H1 (cell line): ENCODE data around the gene CFAP210. TPM values are rescaled to one million over a fixed set of nuclear protein-coding genes. Genes with fewer than 3 reads are reported as not detected.

Experiments used
- CTCF ChIA-PET: fragments of 300-600 bp; sonication (Branson Sonifier 250); formaldehyde crosslinking; loops from one replicate; lab custom pipeline; 2021; ENCODE audit not compliant: partially characterized antibody; lab: Charles Lee
- POLR2A ChIA-PET: fragments of 300-600 bp; sonication (Branson Sonifier 250); formaldehyde crosslinking; loops from one replicate; lab custom pipeline; 2021; ENCODE audit warnings: inconsistent platforms; ENCODE audit not compliant: partially characterized antibody; lab: Charles Lee
- DNase-seq, 2 experiments: peaks; one replicate each; pipeline versions ENCODE4 v3.0.0 to v3.0.0-alpha.2; 2010 to 2022; ENCODE audit warnings: low spot score in 2 of 2, low read depth in 1 of 2, mixed read lengths in 1 of 2
- FAIRE-seq: peaks from 2 replicates; lab custom pipeline; 2011; peaks lifted over from hg19 to GRCh38; lab: Jason Lieb, UNC
- H2AFZ ChIP-seq: 2 replicates; pipeline ENCODE4 v1.8.1; 2012; ENCODE audit warnings: low read length, inconsistent platforms
- H2AK5ac ChIP-seq: 2 replicates; pipeline ENCODE4 v1.6.1; 2013; ENCODE audit warnings: low read depth, low read length
- H2BK120ac ChIP-seq: replicated peaks from 2 replicates; pipeline ENCODE3; 2013; ENCODE audit warnings: low read depth, low read length, inconsistent platforms
- H2BK12ac ChIP-seq: 2 replicates; pipeline ENCODE4 v1.6.1; 2013; ENCODE audit warnings: low read depth, low read length
- H2BK15ac ChIP-seq: 2 replicates; pipeline ENCODE4 v1.6.1; 2013; ENCODE audit warnings: low read length
- H2BK20ac ChIP-seq: 2 replicates; pipeline ENCODE4 v1.6.1; 2013; ENCODE audit warnings: low read length
- H2BK5ac ChIP-seq: 2 replicates; pipeline ENCODE4 v1.6.1; 2013; ENCODE audit warnings: low read depth, low read length
- H3K14ac ChIP-seq: 2 replicates; pipeline ENCODE4 v1.6.1; 2013; ENCODE audit warnings: inconsistent platforms; ENCODE audit not compliant: insufficient read length
- H3K18ac ChIP-seq: 2 replicates; pipeline ENCODE4 v1.6.1; 2013; ENCODE audit warnings: low read length; ENCODE audit errors: extremely low read depth
- H3K23ac ChIP-seq: 2 replicates; pipeline ENCODE4 v1.6.1; 2013; ENCODE audit warnings: inconsistent platforms; ENCODE audit not compliant: insufficient read length
- H3K23me2 ChIP-seq: 2 replicates; pipeline ENCODE4 v1.6.1; 2013; ENCODE audit warnings: low read depth, low read length
- H3K27ac ChIP-seq: 2 replicates; pipeline ENCODE4 v1.6.1; 2011; ENCODE audit warnings: low read depth, low read length, inconsistent platforms
- H3K27me3 ChIP-seq, 4 experiments: replicated peaks in 1 of 4; 1 replicate in 1 of 4; 2 replicates in 3 of 4; pipeline versions ENCODE4 v1.6.1 to v1.8.1; 2011 to 2013; ENCODE audit warnings: low read length in 3 of 4, mild to moderate bottlenecking in 3 of 4, inconsistent platforms in 2 of 4, mixed read lengths in 2 of 4, moderate library complexity in 1 of 4; ENCODE audit not compliant: control insufficient read depth in 3 of 4, insufficient read depth in 3 of 4; ENCODE audit errors: extremely low read depth in 1 of 4
- H3K36me3 ChIP-seq, 4 experiments: 2 replicates each; pipeline versions ENCODE4 v1.6.1 to v1.8.1; 2011 to 2013; ENCODE audit warnings: mild to moderate bottlenecking in 4 of 4, low read length in 3 of 4, moderate library complexity in 2 of 4, control low read depth in 1 of 4, inconsistent platforms in 1 of 4; ENCODE audit not compliant: insufficient read depth in 4 of 4, control insufficient read depth in 2 of 4
- H3K4ac ChIP-seq: replicated peaks from 2 replicates; pipeline ENCODE3; 2013; ENCODE audit warnings: low read length, low read depth, mixed read lengths, inconsistent platforms; ENCODE audit not compliant: insufficient read length
- H3K4me1 ChIP-seq, 4 experiments: replicated peaks in 1 of 4; 1 replicate in 1 of 4; 2 replicates in 3 of 4; pipeline versions ENCODE4 v1.6.1 to v1.8.1; 2011 to 2013; ENCODE audit warnings: low read length in 3 of 4, inconsistent platforms in 2 of 4, mixed read lengths in 1 of 4; ENCODE audit not compliant: insufficient read depth in 4 of 4, control insufficient read depth in 3 of 4
- H3K4me2 ChIP-seq, 2 experiments: 2 replicates each; pipeline versions ENCODE4 v1.6.1 to v1.8.1; 2011 to 2013; ENCODE audit warnings: low read depth in 2 of 2, low read length in 2 of 2, control low read depth in 1 of 2, inconsistent platforms in 1 of 2, mild to moderate bottlenecking in 1 of 2; ENCODE audit not compliant: insufficient read depth in 1 of 2
- H3K4me3 ChIP-seq, 4 experiments: fragments of 200-600, 300-600 bp in 1 of 4; sonication (generic), shearing (Covaris generic), sonication (Bioruptor Twin) in 1 of 4; 2 replicates each; pipeline versions ENCODE4 v1.5.1 to v1.8.1; 2011 to 2016; ENCODE audit warnings: low read length in 4 of 4, low read depth in 3 of 4, control low read depth in 2 of 4, inconsistent platforms in 2 of 4, mild to moderate bottlenecking in 2 of 4, mixed read lengths in 1 of 4, moderate library complexity in 1 of 4; ENCODE audit not compliant: insufficient read depth in 2 of 4; ENCODE audit errors: extremely low read depth in 1 of 4
- H3K56ac ChIP-seq: replicated peaks from 2 replicates; pipeline ENCODE3; 2013; ENCODE audit warnings: low read depth, mild to moderate bottlenecking, mixed read lengths, low read length, inconsistent platforms; ENCODE audit not compliant: insufficient read length
- H3K79me1 ChIP-seq: 2 replicates; pipeline ENCODE4 v1.6.1; 2013; ENCODE audit warnings: low read depth, low read length, control low read depth
- H3K79me2 ChIP-seq, 2 experiments: 2 replicates each; pipeline versions ENCODE4 v1.6.1 to v1.8.1; 2012 to 2013; ENCODE audit warnings: low read length in 2 of 2, mild to moderate bottlenecking in 2 of 2, inconsistent platforms in 1 of 2; ENCODE audit not compliant: insufficient read depth in 2 of 2, control insufficient read depth in 1 of 2
- H3K9ac ChIP-seq, 4 experiments: replicated peaks in 1 of 4; 1 replicate in 1 of 4; 2 replicates in 3 of 4; pipeline versions ENCODE4 v1.6.1 to v1.8.1; 2011 to 2013; ENCODE audit warnings: low read depth in 3 of 4, low read length in 3 of 4, control low read depth in 2 of 4, mild to moderate bottlenecking in 2 of 4, moderate library complexity in 2 of 4, inconsistent platforms in 1 of 4; ENCODE audit errors: extremely low read depth in 1 of 4
- H3K9me3 ChIP-seq, 2 experiments: 2 replicates each; pipeline versions ENCODE4 v1.6.1 to v1.8.1; 2012 to 2013; ENCODE audit warnings: mild to moderate bottlenecking in 2 of 2, moderate library complexity in 2 of 2, control low read depth in 1 of 2, inconsistent platforms in 1 of 2, low read depth in 1 of 2, low read length in 1 of 2, mixed read lengths in 1 of 2; ENCODE audit not compliant: insufficient read depth in 2 of 2
- H4K20me1 ChIP-seq, 2 experiments: replicated peaks in 1 of 2; 2 replicates each; pipeline versions ENCODE3 to v1.8.1; 2011 to 2013; ENCODE audit warnings: inconsistent platforms in 2 of 2, low read length in 2 of 2, mild to moderate bottlenecking in 1 of 2; ENCODE audit not compliant: insufficient read depth in 2 of 2, control insufficient read depth in 1 of 2
- H4K5ac ChIP-seq: 2 replicates; pipeline ENCODE4 v1.6.1; 2013; ENCODE audit warnings: low read length, low read depth, mixed read lengths, inconsistent platforms; ENCODE audit not compliant: insufficient read length
- H4K8ac ChIP-seq: 2 replicates; pipeline ENCODE4 v1.8.0; 2013; ENCODE audit warnings: mild to moderate bottlenecking, moderate library complexity, low read length, inconsistent platforms; ENCODE audit not compliant: insufficient read depth; ENCODE audit errors: extremely low read depth
- H4K91ac ChIP-seq: replicated peaks from 2 replicates; pipeline ENCODE3; 2013; ENCODE audit warnings: low read length, mixed read lengths, inconsistent platforms; ENCODE audit not compliant: insufficient read length
- CBX5 ChIP-seq: fragments of 300-800, 300-1000 bp; sonication (generic); IDR thresholded peaks from 2 replicates; pipeline ENCODE4 v1.7.1; 2016; ENCODE audit warnings: antibody characterized with exemption, low read length, low read depth
- KDM4A ChIP-seq: IDR thresholded peaks from one replicate; pipeline ENCODE4 v1.7.1; 2012; ENCODE audit warnings: low read depth, mild to moderate bottlenecking, moderate library complexity, low read length, inconsistent platforms; ENCODE audit not compliant: severe bottlenecking
- NANOG ChIP-seq: IDR thresholded peaks from 2 replicates; pipeline ENCODE4 v1.6.1; 2011; ENCODE audit warnings: low read length, low read depth, mild to moderate bottlenecking, inconsistent platforms; ENCODE audit not compliant: insufficient read depth, poor library complexity, severe bottlenecking
- NRF1 ChIP-seq: IDR thresholded peaks from 2 replicates; pipeline ENCODE4 v1.6.1; 2011; ENCODE audit warnings: mild to moderate bottlenecking, low read depth, low read length, improper control_type of control experiment
- SAP30 ChIP-seq: fragments of 300-600 bp; sonication (generic); IDR thresholded peaks from 2 replicates; pipeline ENCODE4 v1.7.1; 2012; ENCODE audit warnings: low read length, moderate library complexity, mild to moderate bottlenecking, inconsistent platforms; ENCODE audit not compliant: insufficient read depth, insufficient replicate concordance
- SIRT6 ChIP-seq: IDR thresholded peaks from one replicate; pipeline ENCODE4 v1.7.1; 2012; ENCODE audit warnings: low read length, inconsistent platforms
- TBP ChIP-seq: IDR thresholded peaks from 2 replicates; pipeline ENCODE4 v1.6.1; 2011; ENCODE audit warnings: low read depth, low read length, improper control_type of control experiment
- TCF12 ChIP-seq: IDR thresholded peaks from 2 replicates; pipeline ENCODE4 v1.6.1; 2011; ENCODE audit warnings: low read depth, mild to moderate bottlenecking, low read length
- YY1 ChIP-seq: IDR thresholded peaks from 2 replicates; pipeline ENCODE4 v1.6.1; 2011; ENCODE audit warnings: low read depth, mild to moderate bottlenecking, low read length
- WGBS, 2 experiments: shearing (Covaris generic) in 1 of 2; methylation state at CpG; one replicate each; pipeline versions ENCODE4 v1.1.6 to v1.1.7; 2013 to 2015; ENCODE audit warnings: low lambda C conversion rate in 2 of 2, mixed read lengths in 2 of 2, inconsistent platforms in 1 of 2, low coverage in 1 of 2, missing lambda C conversion rate in 1 of 2; ENCODE audit not compliant: insufficient replicate concordance in 2 of 2, insufficient coverage in 1 of 2, insufficient read length in 1 of 2; ENCODE audit errors: extremely low coverage in 1 of 2, missing lambda C conversion rate in 1 of 2; 5-methylcytosine and 5-hydroxymethylcytosine counted together
- polyA plus RNA-seq, 7 experiments: library from polyadenylated mRNA; depleted of rRNA in 3 of 7; stranded (reverse) in 5 of 7; unstranded in 2 of 7; fragments of >200 nt in 5 of 7; fragments of 200-250 nt in 2 of 7; gene quantifications; 1 replicate in 5 of 7; 2 replicates in 1 of 7; 4 replicates in 1 of 7; pipeline versions ENCODE4 v1.2.1 to v1.2.3, GENCODE V29; 2011 to 2013; ENCODE audit warnings: missing spikeins in 2 of 7, mixed read lengths in 2 of 7
- total RNA-seq: library from RNA; stranded (reverse); fragmentation: NEBNext Ultra II Directional; extraction: Animal tissue kit (Norgen Biotek cat#: 25700); gene quantifications from 2 replicates; pipeline ENCODE4 v1.2.1, GENCODE V29; 2021
- TF ChIP-seq, protein P1 (sequence below): IDR thresholded peaks from 2 replicates; pipeline ENCODE4 v1.6.1; 2012; ENCODE audit warnings: inconsistent platforms

CFAP210 gene
- total and polyA plus RNA-seq, 2 of the 8 experiments (the other 6 are each of a cell fraction or from before 2014, with no cell fraction given) = 0.06 to 0.37 TPM

DNA sequence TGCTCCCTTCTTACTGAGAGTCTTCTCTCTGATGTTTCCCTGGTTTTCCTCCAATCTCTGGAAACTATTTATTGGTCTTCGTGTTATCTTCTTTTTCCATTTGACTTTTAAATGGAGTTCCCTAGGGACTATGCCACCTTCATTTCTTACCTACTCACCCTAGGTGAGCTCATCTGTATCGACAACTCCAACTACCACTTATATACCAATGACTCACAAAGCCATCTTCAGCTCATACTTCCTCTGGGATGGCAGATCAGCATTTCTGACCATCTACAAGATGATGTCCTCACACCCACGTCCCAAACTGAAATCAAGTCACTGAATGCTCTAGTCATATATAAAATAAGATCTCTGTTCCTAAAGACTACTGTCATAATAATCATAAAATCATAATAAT, 40.6 kb downstream of the CFAP210 start:
- H2BK12ac ChIP-seq = no peak overlapping the region
- H3K4me2 ChIP-seq = no peak overlapping the region
- H3K4me3 ChIP-seq = no peak overlapping the region
- no peaks in the 10 kb centered on the region for H3K79me1 ChIP-seq
- no peaks in the 10 kb centered on the region for H3K36me3 ChIP-seq
- H3K4ac ChIP-seq = no peak overlapping the region
- DNase-seq (no peak), FAIRE-seq (no peak)
- no peak overlapping the region for H2AK5ac ChIP-seq
- no peak overlapping the region for H2BK5ac ChIP-seq
- no peak overlapping the region for H3K23ac ChIP-seq
- H3K14ac ChIP-seq = no peak overlapping the region
- H2BK15ac ChIP-seq = no peak overlapping the region
- no peaks in the 10 kb centered on the region; the same call in 1 of the 2 replicates for H3K23me2 ChIP-seq
- no peak overlapping the region for H3K18ac ChIP-seq
- H3K79me2 ChIP-seq = no peaks in the 10 kb centered on the region
- no peaks in the 10 kb centered on the region for H3K9me3 ChIP-seq
- no peak overlapping the region for H2BK120ac ChIP-seq
- no peaks in the 10 kb centered on the region for H3K27me3 ChIP-seq
- WGBS, 2 experiments = 75% methylated on average over 3 of the region's 3 CpGs; no CpG with 5 or more reads in 1 of the 2 experiments
- H3K9ac ChIP-seq = no peak overlapping the region
- H4K5ac ChIP-seq = no peak overlapping the region
- H3K4me1 ChIP-seq = no peaks in the 10 kb centered on the region
- H4K8ac ChIP-seq = no peak overlapping the region
- H2AFZ ChIP-seq = no peak overlapping the region
- POLR2A ChIA-PET = no interaction called here
- CTCF ChIA-PET = interaction anchor here (0.6 to 1.1 kb wide), 3 partner anchors 9 to 142 kb away, joined by 3 to 4 read pairs (median 3); no protein-coding TSS in a partner anchor
- no peak overlapping the region for H2BK20ac ChIP-seq
- no peak overlapping the region for H3K56ac ChIP-seq
- no peak overlapping the region for H3K27ac ChIP-seq
- TF ChIP-seq CBX5 (no peak), SAP30 (no peak), TBP (no peak), SIRT6 (no peak), KDM4A (no peak), YY1 (no peak), NANOG (no peak), NRF1 (no peak), TCF12 (no peak)
- TF ChIP-seq, protein P1, sequence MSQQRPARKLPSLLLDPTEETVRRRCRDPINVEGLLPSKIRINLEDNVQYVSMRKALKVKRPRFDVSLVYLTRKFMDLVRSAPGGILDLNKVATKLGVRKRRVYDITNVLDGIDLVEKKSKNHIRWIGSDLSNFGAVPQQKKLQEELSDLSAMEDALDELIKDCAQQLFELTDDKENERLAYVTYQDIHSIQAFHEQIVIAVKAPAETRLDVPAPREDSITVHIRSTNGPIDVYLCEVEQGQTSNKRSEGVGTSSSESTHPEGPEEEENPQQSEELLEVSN = no peak
- no peak overlapping the region for H4K91ac ChIP-seq
- H4K20me1 ChIP-seq = no peaks in the 10 kb centered on the region
